Activated gamma-delta T cell treated with Interleukin-2 at 50 U/mL for 16 hours (primary cell): ENCODE measurements around the gene PDS5B.
"Not testable (repeated sequence)": the region's sequence is repeated elsewhere in the genome, so short reads cannot be mapped to it uniquely, and the experiment has no call there.

Experiments
- DNase-seq: peaks from one replicate; pipeline ENCODE4 v3.0.0-alpha.2; 2020

PDS5B gene

GRCh38 chr13:32660227-32660626 is 74.0 kb downstream of the PDS5B start:
- DNase-seq = no peak

GRCh38 chr13:32661685-32662084 is 75.4 kb downstream of the PDS5B start:
- no peak for DNase-seq

- no peak for DNase-seq
These were observed 77.4 kb downstream of the PDS5B start for GRCh38 chr13:32663660-32664059.

- DNase-seq = no peak
These were observed 80.8 kb downstream of the PDS5B start for GRCh38 chr13:32666990-32667571.

- DNase-seq = peak; percentile 5
These were observed 82.9 kb downstream of the PDS5B start for GRCh38 chr13:32669030-32669646.

- DNase-seq = no peak
These were observed 88.3 kb downstream of the PDS5B start for GRCh38 chr13:32674503-32674902.

- no peak for DNase-seq
These were observed 90.0 kb downstream of the PDS5B start for GRCh38 chr13:32676242-32676641.

- DNase-seq = no peak
These were observed 95.9 kb downstream of the PDS5B start for GRCh38 chr13:32682130-32682529.

GRCh38 chr13:32682740-32683139 is 96.5 kb downstream of the PDS5B start:
- DNase-seq = no peak

- DNase-seq = no peak
These were observed 101.0 kb downstream of the PDS5B start for GRCh38 chr13:32687275-32687674.

- no peak for DNase-seq
These were observed 109.5 kb downstream of the PDS5B start for GRCh38 chr13:32695602-32696250.

- no peak for DNase-seq
These were observed 121.2 kb downstream of the PDS5B start for GRCh38 chr13:32707471-32707870.

GRCh38 chr13:32713397-32713796 is 127.1 kb downstream of the PDS5B start:
- DNase-seq = no peak

GRCh38 chr13:32716201-32716600 is 129.9 kb downstream of the PDS5B start:
- not testable (repeated sequence) for DNase-seq

- no peak for DNase-seq
These were observed 133.8 kb downstream of the PDS5B start for GRCh38 chr13:32720026-32720425.

GRCh38 chr13:32721131-32722034 is 135.1 kb downstream of the PDS5B start:
- not testable (repeated sequence) for DNase-seq

GRCh38 chr13:32722340-32722739 is 136.1 kb downstream of the PDS5B start:
- DNase-seq = no peak

- DNase-seq = no peak
These were observed 137.7 kb downstream of the PDS5B start for GRCh38 chr13:32723987-32724386.

- DNase-seq = no peak
These were observed 140.3 kb downstream of the PDS5B start for GRCh38 chr13:32726374-32727037.

- DNase-seq = no peak
These were observed 142.1 kb downstream of the PDS5B start for GRCh38 chr13:32728327-32728726.

GRCh38 chr13:32729097-32729496 is 142.8 kb downstream of the PDS5B start:
- DNase-seq = not testable (repeated sequence)

GRCh38 chr13:32731074-32731473 is 144.8 kb downstream of the PDS5B start:
- no peak for DNase-seq

GRCh38 chr13:32731576-32731975 is 145.3 kb downstream of the PDS5B start:
- no peak for DNase-seq
